GM21367 (cell line): ENCODE results near the gene FCRLA.
"Not testable (repeated sequence)": the region's sequence is repeated elsewhere in the genome, so short reads cannot be mapped to it uniquely, and the experiment has no call there.

Source experiments
- ATAC-seq: cut with Tn5 transposase; IDR thresholded peaks from one replicate; pipeline ENCODE4 v1.9.1; 2021; ENCODE audit not compliant: unreplicated experiment

FCRLA gene

GRCh38 chr1:161706482-161707347 is at the start of gene FCRLA:
Gene FCRLA, plus strand, starts transcription at chr1:161707229. Its CDS starts 36 bp downstream, at chr1:161707265.
- peak; percentile 49 for ATAC-seq

- ATAC-seq, result not testable (repeated sequence)
These were observed 48.5 kb upstream of the FCRLA start for GRCh38 chr1:161658524-161658923.

- ATAC-seq, result not testable (repeated sequence)
These were observed 45.2 kb upstream of the FCRLA start for GRCh38 chr1:161661660-161662311.

GRCh38 chr1:161662684-161663339 is 44.2 kb upstream of the FCRLA start, which contains the start of gene FCGR2B:
Gene FCGR2B, plus strand, starts transcription at chr1:161663143. Its CDS starts 99 bp downstream, at chr1:161663242.
- peak; percentile 65 for ATAC-seq

GRCh38 chr1:161663569-161663968 is 43.5 kb upstream of the FCRLA start:
- ATAC-seq, result peak; percentile 12

- not testable (repeated sequence) for ATAC-seq
These were observed 42.3 kb upstream of the FCRLA start for GRCh38 chr1:161664689-161665088.

- ATAC-seq, result not testable (repeated sequence)
These were observed 35.7 kb upstream of the FCRLA start for GRCh38 chr1:161671045-161672020.

- ATAC-seq, result not testable (repeated sequence)
These were observed 33.6 kb upstream of the FCRLA start for GRCh38 chr1:161673437-161673836.

- not testable (repeated sequence) for ATAC-seq
These were observed 32.6 kb upstream of the FCRLA start for GRCh38 chr1:161674447-161674846.

GRCh38 chr1:161674908-161675307 is 32.1 kb upstream of the FCRLA start:
- ATAC-seq, result not testable (repeated sequence)

- no peak for ATAC-seq
These were observed 30.6 kb upstream of the FCRLA start for GRCh38 chr1:161676441-161676840.

- ATAC-seq, result no peak
These were observed 29.9 kb upstream of the FCRLA start for GRCh38 chr1:161676958-161677689.

- no peak for ATAC-seq
These were observed 28.5 kb upstream of the FCRLA start for GRCh38 chr1:161678500-161678899.

GRCh38 chr1:161681879-161682278 is 25.1 kb upstream of the FCRLA start:
- no peak for ATAC-seq

GRCh38 chr1:161688946-161689345 is 18.1 kb upstream of the FCRLA start:
- no peak for ATAC-seq

- ATAC-seq, result no peak
These were observed 15.2 kb upstream of the FCRLA start for GRCh38 chr1:161691846-161692245.

- not testable (repeated sequence) for ATAC-seq
These were observed 13.9 kb upstream of the FCRLA start for GRCh38 chr1:161693020-161693712.

GRCh38 chr1:161698302-161698701 is 8.7 kb upstream of the FCRLA start:
- ATAC-seq, result not testable (repeated sequence)

GRCh38 chr1:161702250-161702649 is 4.8 kb upstream of the FCRLA start:
- ATAC-seq, result no peak
